SW480 (cell line): ENCODE results near the gene STK39.

Source experiments
- DNase-seq: peaks from one replicate; pipeline ENCODE4 v3.0.0-alpha.2; 2016; ENCODE audit warnings: low spot score

STK39 gene

GRCh38 chr2:168158586-168158985, 88.8 kb downstream of the STK39 start:
- DNase-seq = no peak

GRCh38 chr2:168157926-168158325, 89.5 kb downstream of the STK39 start:
- DNase-seq = no peak

GRCh38 chr2:168157070-168157469, 90.3 kb downstream of the STK39 start:
- DNase-seq = no peak

GRCh38 chr2:168156661-168157060, 90.7 kb downstream of the STK39 start:
- no peak for DNase-seq

- no peak for DNase-seq
Measured at GRCh38 chr2:168155680-168156079, 91.7 kb downstream of the STK39 start.

- no peak for DNase-seq
Measured at GRCh38 chr2:168155046-168155445, 92.3 kb downstream of the STK39 start.

GRCh38 chr2:168152902-168153530, 94.4 kb downstream of the STK39 start:
- no peak for DNase-seq

- DNase-seq = no peak
Measured at GRCh38 chr2:168149986-168150385, 97.4 kb downstream of the STK39 start.

GRCh38 chr2:168149150-168149974, 98.0 kb downstream of the STK39 start:
- no peak for DNase-seq

- DNase-seq = no peak
Measured at GRCh38 chr2:168147830-168148794, 99.3 kb downstream of the STK39 start.

GRCh38 chr2:168146892-168147810, 100.2 kb downstream of the STK39 start:
- no peak for DNase-seq

- DNase-seq = no peak
Measured at GRCh38 chr2:168145426-168146310, 101.7 kb downstream of the STK39 start.

- no peak for DNase-seq
Measured at GRCh38 chr2:168145011-168145410, 102.4 kb downstream of the STK39 start.

- DNase-seq = no peak
Measured at GRCh38 chr2:168143813-168144212, 103.6 kb downstream of the STK39 start.

- DNase-seq = no peak
Measured at GRCh38 chr2:168140892-168141291, 106.5 kb downstream of the STK39 start.

- no peak for DNase-seq
Measured at GRCh38 chr2:168139852-168140251, 107.5 kb downstream of the STK39 start.

GRCh38 chr2:168138901-168139300, 108.5 kb downstream of the STK39 start:
- DNase-seq = no peak

- DNase-seq = no peak
Measured at GRCh38 chr2:168138374-168138773, 109.0 kb downstream of the STK39 start.

- no peak for DNase-seq
Measured at GRCh38 chr2:168137510-168138180, 109.8 kb downstream of the STK39 start.
